ENCODE results near the gene AURKA.

The AURKA gene

DNA sequence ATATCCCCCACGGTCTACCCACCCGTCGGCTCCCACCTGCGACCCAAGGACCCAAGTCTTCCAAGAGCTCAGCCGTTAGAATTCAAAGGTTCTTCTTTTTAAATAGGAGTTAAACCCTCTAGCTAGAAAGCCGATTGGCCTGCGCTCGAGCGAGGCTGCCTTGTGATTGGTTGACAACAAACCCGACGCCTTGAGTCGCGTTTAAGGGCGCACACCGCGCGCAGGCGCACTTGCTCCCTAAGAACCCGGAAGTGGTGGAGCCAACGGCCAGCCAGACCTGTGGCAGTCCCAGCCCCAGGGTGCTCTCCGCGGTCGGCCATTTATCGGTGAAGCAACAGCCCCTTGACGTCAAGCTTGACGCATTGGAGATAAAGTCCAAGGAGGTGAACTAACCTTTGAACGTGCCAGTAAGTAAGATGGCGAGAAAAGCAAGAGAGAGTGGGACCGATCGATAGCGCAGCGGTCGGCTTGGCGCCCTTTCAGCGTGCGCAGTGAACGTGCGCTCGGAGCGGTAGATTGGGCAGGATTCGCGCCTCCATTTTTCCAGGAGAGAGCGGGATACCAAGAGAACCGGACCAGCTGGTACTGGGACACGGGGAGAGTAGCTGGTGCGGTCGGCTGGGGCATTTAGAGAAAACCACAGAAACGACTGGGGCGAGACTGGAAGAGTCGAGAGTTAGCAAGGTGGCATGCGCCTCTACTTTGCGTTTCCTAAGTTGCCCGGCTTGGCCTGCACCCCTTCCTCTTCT is at the start of gene AURKA, which contains the start of gene CSTF1:
Gene AURKA (minus strand): TSS at position 84 of the 749 bp plus-strand sequence. CDS start 4,018 bp downstream, outside the sequence.
Gene CSTF1 (plus strand): TSS at position 514 of the 749 bp plus-strand sequence. CDS start 2,908 bp downstream, outside the sequence.
- peak within 1 kb of the TSS; percentile 98 for H3K4me3 ChIP-seq (ENCODE audit: low read length)
- peaks cover 55% of the 10 kb centered on the region for H3K36me3 ChIP-seq (ENCODE audit: insufficient read depth, low read depth, low read length)
- H3K4me1 ChIP-seq (ENCODE audit: insufficient read depth, low read length): peaks cover 10% of the 10 kb centered on the region; the same call in 1 of the 2 replicates
- no peaks in the 10 kb centered on the region for H3K9me3 ChIP-seq (ENCODE audit: insufficient read depth, low read depth, low read length)
- H3K27ac ChIP-seq (ENCODE audit: low read length): peak within 1 kb of the TSS; percentile 95
- H3K27me3 ChIP-seq (ENCODE audit: insufficient read depth, low read length): no peaks in the 10 kb centered on the region
- H3K9ac ChIP-seq (ENCODE audit: low read depth, low read length): peak within 1 kb of the TSS; percentile 100

DNA sequence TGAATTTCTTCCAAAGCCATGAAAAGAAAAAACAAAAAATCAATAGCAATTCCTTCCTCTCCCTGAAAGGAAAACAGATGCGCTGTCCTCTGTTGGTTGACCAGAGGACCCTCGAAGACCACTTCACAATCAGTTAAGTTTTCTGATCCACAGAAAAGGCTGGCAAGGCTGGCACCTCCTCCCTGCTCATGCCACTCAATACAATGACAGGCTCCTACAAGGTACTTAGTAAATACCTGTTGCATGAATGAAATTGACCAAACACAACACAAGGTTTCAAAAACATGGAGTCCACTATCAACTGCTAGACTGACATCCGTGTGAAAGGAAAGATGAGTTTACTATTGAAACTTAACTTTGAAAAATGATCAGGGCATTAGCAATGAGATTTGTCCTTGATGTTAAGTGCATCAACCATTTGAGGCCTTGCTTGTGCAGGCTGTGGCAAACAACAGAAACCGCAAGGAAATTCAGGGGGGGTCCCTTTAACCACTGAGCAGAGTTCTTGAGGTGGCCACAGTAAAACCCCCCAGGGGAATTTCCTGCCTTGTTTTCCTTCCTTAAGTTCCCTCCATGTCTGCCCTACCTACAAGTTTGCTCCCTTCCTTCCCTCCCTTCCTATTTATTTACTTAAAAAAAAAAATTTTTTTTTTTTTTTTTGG is 48.5 kb upstream of the AURKA start:
- Histone ChIP-seq H3K4me1 (ENCODE audit: insufficient read depth, low read length) (no peaks in the 10 kb centered on the region), H3K36me3 (ENCODE audit: insufficient read depth, low read depth, low read length) (no peaks in the 10 kb centered on the region), H3K27me3 (ENCODE audit: insufficient read depth, low read length) (no peaks in the 10 kb centered on the region), H3K4me3 (ENCODE audit: low read length) (no peak overlapping the region), H3K27ac (ENCODE audit: low read length) (no peak overlapping the region), H3K9me3 (ENCODE audit: insufficient read depth, low read depth, low read length) (no peaks in the 10 kb centered on the region), H3K9ac (ENCODE audit: low read depth, low read length) (no peak overlapping the region)

DNA sequence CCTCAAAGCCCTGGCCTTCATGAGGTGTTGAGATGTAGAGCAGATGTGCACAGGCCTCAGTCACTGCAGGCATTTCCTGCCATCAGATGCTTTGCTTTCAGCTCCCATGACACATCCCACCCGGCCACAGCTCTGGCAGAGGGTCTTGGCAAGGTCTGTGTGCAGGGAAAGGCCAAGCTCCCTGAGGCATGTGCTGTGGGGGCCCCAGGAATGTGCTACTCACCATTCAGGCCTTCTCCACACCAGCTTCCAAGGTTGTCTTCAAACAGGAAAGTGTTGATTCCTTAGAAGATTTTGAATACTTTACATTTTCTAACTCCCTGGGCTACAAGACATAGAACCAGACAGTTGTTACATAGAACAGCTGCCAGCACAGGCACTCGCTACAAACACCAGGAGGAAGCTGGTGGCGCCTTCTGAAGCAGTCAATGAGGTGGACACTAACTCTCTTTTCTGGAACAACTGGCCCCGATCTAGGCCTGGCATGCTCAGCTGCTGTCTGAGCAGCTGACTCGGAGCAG is 47.8 kb upstream of the AURKA start:
- no peak overlapping the region for H3K4me3 ChIP-seq (ENCODE audit: low read length)
- no peak overlapping the region for H3K9ac ChIP-seq (ENCODE audit: low read depth, low read length)
- no peaks in the 10 kb centered on the region for H3K9me3 ChIP-seq (ENCODE audit: insufficient read depth, low read depth, low read length)
- no peak overlapping the region for H3K27ac ChIP-seq (ENCODE audit: low read length)
- no peaks in the 10 kb centered on the region for H3K4me1 ChIP-seq (ENCODE audit: insufficient read depth, low read length)
- H3K36me3 ChIP-seq (ENCODE audit: insufficient read depth, low read depth, low read length): no peaks in the 10 kb centered on the region
- H3K27me3 ChIP-seq (ENCODE audit: insufficient read depth, low read length): no peaks in the 10 kb centered on the region

- Histone ChIP-seq H3K9me3 (ENCODE audit: insufficient read depth, low read depth, low read length) (no peaks in the 10 kb centered on the region), H3K4me3 (ENCODE audit: low read length) (no peak overlapping the region), H3K4me1 (ENCODE audit: insufficient read depth, low read length) (no peaks in the 10 kb centered on the region), H3K27ac (ENCODE audit: low read length) (no peak overlapping the region), H3K36me3 (ENCODE audit: insufficient read depth, low read depth, low read length) (no peaks in the 10 kb centered on the region), H3K9ac (ENCODE audit: low read depth, low read length) (no peak overlapping the region), H3K27me3 (ENCODE audit: insufficient read depth, low read length) (no peaks in the 10 kb centered on the region)
These were observed 46.3 kb upstream of the AURKA start for GRCh38 chr20:56438284-56438683.

DNA sequence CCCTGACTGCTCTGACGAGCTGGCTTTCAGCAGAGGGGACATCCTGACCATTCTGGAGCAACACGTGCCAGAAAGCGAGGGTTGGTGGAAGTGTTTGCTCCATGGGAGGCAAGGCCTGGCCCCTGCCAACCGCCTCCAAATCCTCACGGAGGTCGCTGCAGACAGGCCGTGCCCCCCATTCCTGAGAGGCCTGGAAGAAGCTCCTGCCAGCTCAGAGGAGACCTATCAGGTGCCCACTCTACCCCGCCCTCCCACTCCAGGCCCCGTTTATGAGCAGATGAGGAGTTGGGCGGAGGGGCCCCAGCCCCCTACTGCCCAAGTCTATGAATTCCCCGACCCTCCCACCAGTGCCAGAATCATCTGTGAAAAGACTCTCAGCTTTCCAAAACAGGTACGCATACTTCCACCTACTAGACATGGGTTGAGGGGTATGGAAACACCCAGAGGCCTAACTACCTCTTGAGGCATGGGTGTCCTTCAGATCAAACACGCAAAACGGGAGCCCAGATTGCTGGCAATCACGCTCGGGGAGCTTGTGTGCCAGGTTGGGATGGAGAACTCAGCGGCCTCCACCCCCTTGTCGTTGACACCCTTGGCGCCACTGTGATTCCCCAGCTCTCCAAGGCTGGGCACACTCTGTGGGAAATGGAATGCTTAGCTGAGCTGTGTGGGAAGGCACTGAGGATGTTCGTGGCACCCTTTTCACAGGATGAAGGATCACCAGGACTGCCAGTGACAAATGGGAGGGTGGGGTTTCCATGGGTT is 45.4 kb upstream of the AURKA start:
- H3K9me3 ChIP-seq (ENCODE audit: insufficient read depth, low read depth, low read length): no peaks in the 10 kb centered on the region
- H3K9ac ChIP-seq (ENCODE audit: low read depth, low read length): no peak overlapping the region
- H3K36me3 ChIP-seq (ENCODE audit: insufficient read depth, low read depth, low read length): no peaks in the 10 kb centered on the region
- H3K27ac ChIP-seq (ENCODE audit: low read length): no peak overlapping the region
- no peak overlapping the region for H3K4me3 ChIP-seq (ENCODE audit: low read length)
- H3K4me1 ChIP-seq (ENCODE audit: insufficient read depth, low read length): no peaks in the 10 kb centered on the region
- no peaks in the 10 kb centered on the region for H3K27me3 ChIP-seq (ENCODE audit: insufficient read depth, low read length)

DNA sequence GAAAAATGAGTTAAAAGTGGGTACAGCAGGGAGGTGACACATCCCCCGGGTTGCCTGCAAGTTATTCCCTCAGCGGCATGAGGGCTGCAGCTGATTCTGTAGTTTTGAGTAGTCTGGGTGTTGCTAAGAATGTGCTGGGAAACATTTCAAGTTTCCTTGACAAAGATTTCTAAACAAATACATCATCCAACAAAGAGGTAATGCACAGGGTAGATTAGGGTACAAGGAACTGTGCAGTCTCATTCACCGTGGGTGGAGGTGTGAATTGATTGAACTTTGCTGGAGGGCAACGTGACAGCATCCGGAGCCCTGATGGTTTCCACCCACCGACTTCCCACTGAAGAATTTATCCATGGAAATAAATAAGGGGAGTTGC is 41.9 kb upstream of the AURKA start:
- Histone ChIP-seq H3K27ac (ENCODE audit: low read length) (no peak overlapping the region), H3K4me1 (ENCODE audit: insufficient read depth, low read length) (no peaks in the 10 kb centered on the region), H3K9me3 (ENCODE audit: insufficient read depth, low read depth, low read length) (no peaks in the 10 kb centered on the region), H3K4me3 (ENCODE audit: low read length) (no peak overlapping the region), H3K27me3 (ENCODE audit: insufficient read depth, low read length) (no peaks in the 10 kb centered on the region), H3K9ac (ENCODE audit: low read depth, low read length) (no peak overlapping the region), H3K36me3 (ENCODE audit: insufficient read depth, low read depth, low read length) (no peaks in the 10 kb centered on the region)

GRCh38 chr20:56433221-56433879 is 41.3 kb upstream of the AURKA start:
- H3K27ac ChIP-seq (ENCODE audit: low read length): no peak overlapping the region
- H3K4me3 ChIP-seq (ENCODE audit: low read length): no peak overlapping the region
- no peaks in the 10 kb centered on the region for H3K4me1 ChIP-seq (ENCODE audit: insufficient read depth, low read length)
- no peaks in the 10 kb centered on the region for H3K9me3 ChIP-seq (ENCODE audit: insufficient read depth, low read depth, low read length)
- H3K36me3 ChIP-seq (ENCODE audit: insufficient read depth, low read depth, low read length): no peaks in the 10 kb centered on the region
- no peak overlapping the region for H3K9ac ChIP-seq (ENCODE audit: low read depth, low read length)
- H3K27me3 ChIP-seq (ENCODE audit: insufficient read depth, low read length): no peaks in the 10 kb centered on the region

GRCh38 chr20:56431471-56431870 is 39.5 kb upstream of the AURKA start:
- Histone ChIP-seq H3K27me3 (ENCODE audit: insufficient read depth, low read length) (no peaks in the 10 kb centered on the region), H3K27ac (ENCODE audit: low read length) (no peak overlapping the region), H3K4me1 (ENCODE audit: insufficient read depth, low read length) (no peaks in the 10 kb centered on the region), H3K36me3 (ENCODE audit: insufficient read depth, low read depth, low read length) (no peaks in the 10 kb centered on the region), H3K9ac (ENCODE audit: low read depth, low read length) (no peak overlapping the region), H3K4me3 (ENCODE audit: low read length) (no peak overlapping the region), H3K9me3 (ENCODE audit: insufficient read depth, low read depth, low read length) (no peaks in the 10 kb centered on the region)

DNA sequence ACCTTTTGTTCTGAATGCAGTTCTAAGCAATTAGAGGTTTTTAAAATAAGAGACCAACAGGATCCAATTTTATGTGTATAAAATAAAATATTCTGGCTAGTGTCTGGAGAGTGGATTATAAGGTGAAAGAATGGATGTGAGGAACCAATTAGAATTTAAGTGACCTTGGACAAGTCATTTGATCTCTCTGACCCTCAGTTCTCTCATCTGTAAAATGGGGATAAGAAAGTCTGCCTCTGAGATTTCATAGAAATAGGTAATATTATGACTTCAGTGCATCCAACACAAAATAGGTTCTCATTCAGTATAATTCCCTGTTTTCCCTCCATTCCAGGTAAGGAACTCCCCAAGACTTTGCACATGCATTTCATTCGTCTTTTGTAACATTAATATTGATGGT is 38.9 kb upstream of the AURKA start:
- Histone ChIP-seq H3K4me1 (ENCODE audit: insufficient read depth, low read length) (no peaks in the 10 kb centered on the region), H3K36me3 (ENCODE audit: insufficient read depth, low read depth, low read length) (no peaks in the 10 kb centered on the region), H3K9ac (ENCODE audit: low read depth, low read length) (no peak overlapping the region), H3K9me3 (ENCODE audit: insufficient read depth, low read depth, low read length) (no peaks in the 10 kb centered on the region), H3K4me3 (ENCODE audit: low read length) (no peak overlapping the region), H3K27ac (ENCODE audit: low read length) (no peak overlapping the region), H3K27me3 (ENCODE audit: insufficient read depth, low read length) (0 out of 2 replicates have a peak, but pooled peaks cover 1% of the 10 kb centered on the region)

DNA sequence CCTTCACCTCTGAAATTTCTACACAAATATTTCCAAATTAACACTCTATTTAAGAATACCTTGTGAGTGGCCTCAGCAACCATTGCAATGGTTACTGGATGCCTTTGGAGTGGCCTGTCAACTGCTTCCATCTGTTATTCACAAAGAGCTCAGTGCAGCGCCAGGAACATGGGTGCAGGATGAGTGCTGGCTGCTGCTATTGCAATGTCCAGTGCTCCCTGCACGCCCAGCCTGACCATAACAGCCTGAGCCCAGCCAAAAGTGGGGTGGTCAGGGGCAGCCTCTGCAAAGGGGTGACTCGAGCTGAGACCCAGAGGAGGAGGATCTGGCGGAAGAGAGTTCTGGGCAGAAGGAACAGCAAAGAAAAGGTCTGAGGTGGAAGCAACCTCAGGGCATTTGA is 38.4 kb upstream of the AURKA start:
- no peak overlapping the region for H3K4me3 ChIP-seq (ENCODE audit: low read length)
- H3K27ac ChIP-seq (ENCODE audit: low read length): no peak overlapping the region
- H3K9me3 ChIP-seq (ENCODE audit: insufficient read depth, low read depth, low read length): no peaks in the 10 kb centered on the region
- H3K36me3 ChIP-seq (ENCODE audit: insufficient read depth, low read depth, low read length): no peaks in the 10 kb centered on the region
- peaks cover 3% of the 10 kb centered on the region; the same call in 1 of the 2 replicates for H3K27me3 ChIP-seq (ENCODE audit: insufficient read depth, low read length)
- no peak overlapping the region for H3K9ac ChIP-seq (ENCODE audit: low read depth, low read length)
- H3K4me1 ChIP-seq (ENCODE audit: insufficient read depth, low read length): no peaks in the 10 kb centered on the region

DNA sequence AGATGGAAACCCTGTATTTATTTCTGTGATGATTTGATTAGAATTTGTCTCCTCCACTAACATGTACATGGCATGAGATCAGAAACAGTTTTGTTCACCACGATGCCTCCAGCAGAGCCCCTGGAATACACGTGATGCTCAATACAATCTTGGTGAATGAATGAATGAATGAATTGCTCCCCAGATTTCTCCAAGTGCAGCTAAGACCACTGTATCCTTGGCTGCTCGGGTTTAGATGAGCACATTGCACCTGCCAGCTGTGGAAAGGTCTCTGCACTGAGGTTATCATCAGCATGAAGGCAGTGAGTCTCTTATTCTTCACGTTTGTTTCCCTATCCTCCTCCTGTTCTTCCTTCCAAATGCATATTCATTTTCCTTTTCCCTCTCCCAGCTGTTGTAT is 37.9 kb upstream of the AURKA start:
- Histone ChIP-seq H3K4me3 (ENCODE audit: low read length) (no peak overlapping the region), H3K4me1 (ENCODE audit: insufficient read depth, low read length) (no peaks in the 10 kb centered on the region), H3K27me3 (ENCODE audit: insufficient read depth, low read length) (peaks cover 3% of the 10 kb centered on the region; the same call in 1 of the 2 replicates), H3K27ac (ENCODE audit: low read length) (no peak overlapping the region), H3K36me3 (ENCODE audit: insufficient read depth, low read depth, low read length) (no peaks in the 10 kb centered on the region), H3K9me3 (ENCODE audit: insufficient read depth, low read depth, low read length) (no peaks in the 10 kb centered on the region), H3K9ac (ENCODE audit: low read depth, low read length) (no peak overlapping the region)
